ENCODE data around the gene CCNE1. TPM values are rescaled to one million over a fixed set of nuclear protein-coding genes. Genes with fewer than 3 reads are reported as not detected.
A peak's percentile ranks its signal among the peaks of the same experiment; 100 is the strongest.
"Not testable (repeated sequence)": the region's sequence is repeated elsewhere in the genome, so short reads cannot be mapped to it uniquely, and the experiment has no call there.

The CCNE1 gene
- polyA plus RNA-seq, 3 donors: 1.7 TPM; not detected in 2

- no peak overlapping the region for H3K9ac ChIP-seq (ENCODE audit: insufficient read depth, low read length, poor library complexity, severe bottlenecking)
- H3K9me3 ChIP-seq (replicated peaks in 1 of 2; ENCODE audit: control insufficient read depth in 1 of 2, insufficient read depth in 1 of 2, low read length in 2 of 2): no peaks in the 10 kb centered on the region
- H2AFZ ChIP-seq (ENCODE audit: insufficient read depth, low read depth, low read length, poor library complexity, severe bottlenecking): no peak overlapping the region
- H3K79me2 ChIP-seq (ENCODE audit: insufficient read depth, low read length): no peaks in the 10 kb centered on the region
- no peaks in the 10 kb centered on the region for H3K36me3 ChIP-seq (replicated peaks in 1 of 2; ENCODE audit: control insufficient read depth in 1 of 2, insufficient read depth in 2 of 2, low read length in 2 of 2)
- Mint-ChIP-seq H3K36me3 (no peaks in the 10 kb centered on the region), H3K9me3 (no peaks in the 10 kb centered on the region), H3K4me1 (no peaks in the 10 kb centered on the region), H3K27ac (peak overlapping the region in 1 of 7 donors; percentile 20), H3K4me3 (no peak overlapping the region), H3K27me3 (ENCODE audit: low read depth in 3 of 3) (peaks cover 3 to 19% (median 5%) of the 10 kb centered on the region in 3 donors)
- no peak for TF ChIP-seq CTCF (IDR thresholded peaks at IDR 0.05)
- intact Hi-C loops (cut with micrococcal nuclease): no loop called here
- no peak overlapping the region for H3K4me3 ChIP-seq (replicated peaks in 1 of 3; ENCODE audit: low read depth in 2 of 3, low read length in 3 of 3)
- peaks cover 0 to 5% of the 10 kb centered on the region in 2 donors for H3K27me3 ChIP-seq (ENCODE audit: control insufficient read depth in 2 of 2, insufficient read depth in 2 of 2, low read length in 2 of 2)
- no peak overlapping the region for H3K4me2 ChIP-seq (replicated peaks; ENCODE audit: extremely low read depth, low read length, poor library complexity, severe bottlenecking)
- 92% methylated on average over 4 of the region's 9 CpGs for WGBS (ENCODE audit: insufficient coverage)
- no peaks in the 10 kb centered on the region for H3K4me1 ChIP-seq (ENCODE audit: control insufficient read depth in 1 of 2, insufficient read depth in 2 of 2, low read length in 2 of 2)
- H4K20me1 ChIP-seq (ENCODE audit: insufficient read depth, low read length): no peaks in the 10 kb centered on the region
- no peak overlapping the region for H3K27ac ChIP-seq (ENCODE audit: low read depth in 1 of 2, low read length in 2 of 2)
- no peak for DNase-seq
Measured at GRCh38 chr19:29798774-29799497, 12.9 kb upstream of the CCNE1 start.

DNA sequence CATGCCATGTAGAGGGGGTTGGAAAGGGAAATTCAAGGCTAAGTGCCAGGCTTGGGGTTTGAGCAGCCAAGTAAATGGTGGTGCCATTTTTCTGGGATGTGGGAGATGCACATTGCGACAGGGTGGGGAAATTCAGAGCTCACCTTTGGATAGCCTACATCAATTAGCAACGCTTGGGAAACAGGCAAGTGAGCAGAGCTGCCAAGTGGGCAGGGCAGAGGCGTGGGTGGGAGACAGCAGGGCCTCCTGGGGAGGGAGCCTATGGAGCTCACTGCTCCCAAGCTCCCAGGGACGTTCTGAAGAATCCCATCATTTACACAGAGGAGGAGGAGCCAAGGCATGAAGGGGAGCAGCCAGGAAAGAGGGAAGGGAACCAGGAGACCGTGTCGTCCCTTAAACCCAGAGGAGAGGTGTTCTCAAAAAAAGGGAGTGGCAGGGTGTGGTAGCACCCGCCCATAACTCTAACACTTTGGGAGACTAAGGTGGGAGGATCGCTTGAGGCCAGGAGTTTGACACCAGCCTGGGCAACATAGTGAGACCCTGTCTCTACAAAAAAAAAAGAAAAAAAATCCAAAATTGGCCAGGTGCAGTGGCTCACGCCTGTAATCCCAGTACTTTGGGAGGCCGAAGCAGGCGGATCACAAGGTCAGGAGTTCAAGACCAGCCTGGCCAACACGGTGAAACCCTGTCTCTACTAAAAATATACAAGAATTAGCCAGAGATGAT is 11.5 kb upstream of the CCNE1 start:
- Mint-ChIP-seq H3K4me3 (no peak overlapping the region), H3K4me1 (no peaks in the 10 kb centered on the region), H3K27me3 (ENCODE audit: low read depth in 3 of 3) (peaks cover 3 to 17% (median 5%) of the 10 kb centered on the region in 3 donors), H3K36me3 (no peaks in the 10 kb centered on the region), H3K9me3 (no peaks in the 10 kb centered on the region), H3K27ac (no peak overlapping the region)
- no peak for DNase-seq
- H3K9me3 ChIP-seq (replicated peaks in 1 of 2; ENCODE audit: control insufficient read depth in 1 of 2, insufficient read depth in 1 of 2, low read length in 2 of 2): no peaks in the 10 kb centered on the region
- no peaks in the 10 kb centered on the region for H3K79me2 ChIP-seq (ENCODE audit: insufficient read depth, low read length)
- H3K4me1 ChIP-seq (ENCODE audit: control insufficient read depth in 1 of 2, insufficient read depth in 2 of 2, low read length in 2 of 2): no peaks in the 10 kb centered on the region
- peaks cover 0 to 5% of the 10 kb centered on the region in 2 donors for H3K27me3 ChIP-seq (ENCODE audit: control insufficient read depth in 2 of 2, insufficient read depth in 2 of 2, low read length in 2 of 2)
- no peak overlapping the region for H3K4me2 ChIP-seq (replicated peaks; ENCODE audit: extremely low read depth, low read length, poor library complexity, severe bottlenecking)
- 100% methylated on average over 7 of the region's 12 CpGs for WGBS (ENCODE audit: insufficient coverage)
- H3K36me3 ChIP-seq (replicated peaks in 1 of 2; ENCODE audit: control insufficient read depth in 1 of 2, insufficient read depth in 2 of 2, low read length in 2 of 2): no peaks in the 10 kb centered on the region
- H3K27ac ChIP-seq (ENCODE audit: low read depth in 1 of 2, low read length in 2 of 2): no peak overlapping the region
- no peak overlapping the region for H3K4me3 ChIP-seq (replicated peaks in 1 of 3; ENCODE audit: low read depth in 2 of 3, low read length in 3 of 3)
- H2AFZ ChIP-seq (ENCODE audit: insufficient read depth, low read depth, low read length, poor library complexity, severe bottlenecking): no peak overlapping the region
- intact Hi-C loops (cut with micrococcal nuclease): no loop called here
- no peak overlapping the region for H3K9ac ChIP-seq (ENCODE audit: insufficient read depth, low read length, poor library complexity, severe bottlenecking)
- H4K20me1 ChIP-seq (ENCODE audit: insufficient read depth, low read length): no peaks in the 10 kb centered on the region
- TF ChIP-seq CTCF (IDR thresholded peaks at IDR 0.05): no peak

DNA sequence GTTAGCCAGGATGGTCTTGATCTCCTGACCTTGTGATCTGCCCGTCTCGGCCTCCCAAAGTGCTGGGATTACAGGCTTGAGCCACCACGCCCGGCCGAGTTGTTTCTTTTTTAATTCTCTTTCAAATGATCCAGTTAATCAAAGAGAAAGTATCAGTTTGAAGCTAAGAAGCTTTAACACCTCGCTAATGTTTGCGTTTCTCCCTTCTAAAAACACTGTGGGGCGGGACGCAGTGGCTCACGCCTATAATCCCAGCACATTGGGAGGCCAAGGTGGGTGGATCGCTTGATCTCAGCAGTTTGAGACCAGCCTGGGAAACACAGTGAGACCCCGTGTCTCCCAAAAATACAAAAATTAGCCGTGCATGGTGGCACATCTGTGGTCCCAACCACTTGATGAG is 7.8 kb upstream of the CCNE1 start:
- H3K9me3 ChIP-seq (replicated peaks in 1 of 2; ENCODE audit: control insufficient read depth in 1 of 2, insufficient read depth in 1 of 2, low read length in 2 of 2); H3K36me3 ChIP-seq (replicated peaks in 1 of 2; ENCODE audit: control insufficient read depth in 1 of 2, insufficient read depth in 2 of 2, low read length in 2 of 2); H3K4me1 Mint-ChIP-seq; H3K9ac ChIP-seq (ENCODE audit: insufficient read depth, low read length, poor library complexity, severe bottlenecking); H3K9me3 Mint-ChIP-seq; H3K79me2 ChIP-seq (ENCODE audit: insufficient read depth, low read length); H3K27me3 Mint-ChIP-seq (ENCODE audit: low read depth in 3 of 3); H3K36me3 Mint-ChIP-seq; H3K4me3 Mint-ChIP-seq; H4K20me1 ChIP-seq (ENCODE audit: insufficient read depth, low read length); H3K27me3 ChIP-seq (ENCODE audit: control insufficient read depth in 2 of 2, insufficient read depth in 2 of 2, low read length in 2 of 2); H2AFZ ChIP-seq (ENCODE audit: insufficient read depth, low read depth, low read length, poor library complexity, severe bottlenecking); H3K4me3 ChIP-seq (replicated peaks in 1 of 3; ENCODE audit: low read depth in 2 of 3, low read length in 3 of 3); DNase-seq; H3K27ac ChIP-seq (ENCODE audit: low read depth in 1 of 2, low read length in 2 of 2); intact Hi-C loops (cut with micrococcal nuclease); H3K27ac Mint-ChIP-seq; H3K4me1 ChIP-seq (ENCODE audit: control insufficient read depth in 1 of 2, insufficient read depth in 2 of 2, low read length in 2 of 2); H3K4me2 ChIP-seq (replicated peaks; ENCODE audit: extremely low read depth, low read length, poor library complexity, severe bottlenecking): not testable (repeated sequence)
- WGBS (ENCODE audit: insufficient coverage): 97% methylated on average over 5 of the region's 13 CpGs
